ENCODE measurements around the gene EPHB2.
A peak's percentile ranks its signal among the peaks of the same experiment; 100 is the strongest.
"Not testable (repeated sequence)": the region's sequence is repeated elsewhere in the genome, so short reads cannot be mapped to it uniquely, and the experiment has no call there.

Gene EPHB2

GRCh38 chr1:22824466-22824865 is 113.8 kb downstream of the EPHB2 start:
- DNase-seq = no peak

- DNase-seq = no peak
Measured at GRCh38 chr1:22824975-22825374, 114.3 kb downstream of the EPHB2 start.

- DNase-seq = no peak
Measured at GRCh38 chr1:22825486-22826189, 115.0 kb downstream of the EPHB2 start.

- no peak for DNase-seq
Measured at GRCh38 chr1:22826604-22827580, 116.3 kb downstream of the EPHB2 start.

- DNase-seq = no peak
Measured at GRCh38 chr1:22827666-22828483, 117.2 kb downstream of the EPHB2 start.

- no peak for DNase-seq
Measured at GRCh38 chr1:22828484-22829308, 118.1 kb downstream of the EPHB2 start.

GRCh38 chr1:22829309-22829989 is 118.8 kb downstream of the EPHB2 start:
- DNase-seq = no peak

GRCh38 chr1:22830041-22830566 is 119.5 kb downstream of the EPHB2 start:
- no peak for DNase-seq

- DNase-seq = no peak
Measured at GRCh38 chr1:22830757-22831340, 120.2 kb downstream of the EPHB2 start.

GRCh38 chr1:22831729-22832413 is 121.2 kb downstream of the EPHB2 start:
- no peak for DNase-seq

GRCh38 chr1:22832414-22832786 is 121.8 kb downstream of the EPHB2 start:
- no peak for DNase-seq

GRCh38 chr1:22833699-22834098 is 123.1 kb downstream of the EPHB2 start:
- no peak for DNase-seq

GRCh38 chr1:22834420-22834819 is 123.8 kb downstream of the EPHB2 start:
- DNase-seq = not testable (repeated sequence)

- no peak for DNase-seq
Measured at GRCh38 chr1:22835636-22836319, 125.1 kb downstream of the EPHB2 start.

GRCh38 chr1:22836850-22837249 is 126.2 kb downstream of the EPHB2 start:
- DNase-seq = no peak

- no peak for DNase-seq
Measured at GRCh38 chr1:22837332-22837731, 126.7 kb downstream of the EPHB2 start.

GRCh38 chr1:22838965-22839364 is 128.3 kb downstream of the EPHB2 start:
- no peak for DNase-seq

GRCh38 chr1:22839806-22840205 is 129.2 kb downstream of the EPHB2 start:
- DNase-seq = no peak

- no peak for DNase-seq
Measured at GRCh38 chr1:22841142-22841541, 130.5 kb downstream of the EPHB2 start.

- peak; percentile 19 for DNase-seq
Measured at GRCh38 chr1:22841860-22842281, 131.2 kb downstream of the EPHB2 start.

Measured in NCI-H1694 treated with DMSO at 0.1 percent for 48 hours (cell line).